Right lobe of liver (tissue), 6 donors: ENCODE measurements around the gene SESTD1. TPM values are rescaled to one million over a fixed set of nuclear protein-coding genes. Genes with fewer than 3 reads are reported as not detected.

ENCODE experiments used
- ATAC-seq, 4 donors: fragments of 200-7000 bp; cut with Tn5 transposase; one replicate each; pipeline ENCODE4 v1.9.1; 2020; ENCODE audit warnings: mild to moderate bottlenecking in 4 of 4, moderate library complexity in 4 of 4
- DNase-seq, 3 donors: peaks; one replicate each; pipeline ENCODE4 v3.0.0-alpha.2; 2020
- H3K27ac ChIP-seq, 3 donors: fragments of 200-600 bp; one replicate each; pipeline ENCODE4 v1.8.0; 2022
- H3K27me3 ChIP-seq, 2 donors: fragments of 200-600 bp; one replicate each; pipeline ENCODE4 v1.8.0; 2022
- H3K36me3 ChIP-seq, 4 donors: fragments of 200-600 bp; sonication (generic) in 1 of 4; one replicate each; pipeline versions ENCODE4 v1.5.1 to v1.8.0; 2017 to 2022; ENCODE audit warnings: control low read depth in 1 of 4
- H3K4me1 ChIP-seq, 4 donors: fragments of 200-600 bp; sonication (generic) in 1 of 4; one replicate each; pipeline versions ENCODE4 v1.5.1 to v1.8.0; 2017 to 2022; ENCODE audit warnings: control low read depth in 1 of 4
- H3K4me3 ChIP-seq, 3 donors: fragments of 200-600 bp; one replicate each; pipeline ENCODE4 v1.8.0; 2022
- H3K9me3 ChIP-seq, 4 donors: fragments of 200-600 bp; sonication (generic) in 1 of 4; one replicate each; pipeline versions ENCODE4 v1.5.1 to v1.8.0; 2017 to 2022; ENCODE audit warnings: control low read depth in 1 of 4
- POLR2A ChIP-seq: fragments of 450-650 bp; IDR thresholded peaks from one replicate; pipeline ENCODE4 v1.6.1; 2017; ENCODE audit warnings: antibody characterized with exemption, mild to moderate bottlenecking
- WGBS: methylation state at CpG from one replicate; pipeline ENCODE4 v1.1.6; 2018; ENCODE audit warnings: low coverage, low lambda C conversion rate; ENCODE audit not compliant: insufficient coverage; ENCODE audit errors: missing lambda C conversion rate; 5-methylcytosine and 5-hydroxymethylcytosine counted together
- intact Hi-C, 2 donors: fragments of 100-400 bp; cut with DNase I; formaldehyde crosslinking; loops; one replicate each; pipeline versions ENCODE4 v1.11.2 to v1.14.1; 2022
- total RNA-seq, 6 experiments: library from RNA; depleted of rRNA in 2 of 6; stranded (reverse); fragments of >200 nt in 2 of 6; fragmentation: NEBNext Ultra II Directional in 3 of 6; extraction: Animal tissue kit (Norgen Biotek cat#: 25700) in 3 of 6; gene quantifications; one replicate each; pipeline versions ENCODE4 v1.1.0 to v1.2.4, GENCODE V29; 2016 to 2023
- TF ChIP-seq, protein P1 (sequence below), 4 donors: fragments of 200-600 bp in 3 of 4; fragments of 450-650 bp in 1 of 4; IDR thresholded peaks; one replicate each; pipeline versions ENCODE4 v1.5.1 to v1.8.0; 2016 to 2022; ENCODE audit warnings: antibody characterized with exemption in 4 of 4, mild to moderate bottlenecking in 2 of 4
- donor health status: DM: no; HTN: yes; CAD: no.
- donor health status: DM: no; HTN: no; CAD: no.
- donor health status: DM: no; HTN: no; CAD: no.
- donor health status: DM: no; HTN: yes; CAD: no.
- donor health status: DM: no; HTN: yes; CAD: no.

Gene SESTD1
- total RNA-seq, 6 experiments from 2014 or later = 5.8 to 27.9 (median 12.8) TPM

GRCh38 chr2:179305125-179305524 lies 40.5 kb upstream of the SESTD1 start:
- TF ChIP-seq, protein P1, sequence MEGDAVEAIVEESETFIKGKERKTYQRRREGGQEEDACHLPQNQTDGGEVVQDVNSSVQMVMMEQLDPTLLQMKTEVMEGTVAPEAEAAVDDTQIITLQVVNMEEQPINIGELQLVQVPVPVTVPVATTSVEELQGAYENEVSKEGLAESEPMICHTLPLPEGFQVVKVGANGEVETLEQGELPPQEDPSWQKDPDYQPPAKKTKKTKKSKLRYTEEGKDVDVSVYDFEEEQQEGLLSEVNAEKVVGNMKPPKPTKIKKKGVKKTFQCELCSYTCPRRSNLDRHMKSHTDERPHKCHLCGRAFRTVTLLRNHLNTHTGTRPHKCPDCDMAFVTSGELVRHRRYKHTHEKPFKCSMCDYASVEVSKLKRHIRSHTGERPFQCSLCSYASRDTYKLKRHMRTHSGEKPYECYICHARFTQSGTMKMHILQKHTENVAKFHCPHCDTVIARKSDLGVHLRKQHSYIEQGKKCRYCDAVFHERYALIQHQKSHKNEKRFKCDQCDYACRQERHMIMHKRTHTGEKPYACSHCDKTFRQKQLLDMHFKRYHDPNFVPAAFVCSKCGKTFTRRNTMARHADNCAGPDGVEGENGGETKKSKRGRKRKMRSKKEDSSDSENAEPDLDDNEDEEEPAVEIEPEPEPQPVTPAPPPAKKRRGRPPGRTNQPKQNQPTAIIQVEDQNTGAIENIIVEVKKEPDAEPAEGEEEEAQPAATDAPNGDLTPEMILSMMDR (IDR thresholded peaks at IDR 0.05) = no peak
- TF ChIP-seq POLR2A = no peak
- Histone ChIP-seq H3K27me3 (no peaks in the 10 kb centered on the region), H3K4me1 (no peaks in the 10 kb centered on the region), H3K27ac (no peak overlapping the region), H3K36me3 (no peaks in the 10 kb centered on the region), H3K4me3 (no peak overlapping the region), H3K9me3 (no peaks in the 10 kb centered on the region)
- intact Hi-C loops = no loop called here
- 71% methylated on average over 3 of the region's 3 CpGs for WGBS
- DNase-seq (no peak), ATAC-seq (no peak)

- H3K4me1 ChIP-seq = no peaks in the 10 kb centered on the region
- no peaks in the 10 kb centered on the region for H3K9me3 ChIP-seq
- TF ChIP-seq POLR2A = no peak
- TF ChIP-seq, protein P1 (IDR thresholded peaks at IDR 0.05) = no peak
- H3K4me3 ChIP-seq = no peak overlapping the region
- no peak for ATAC-seq
- 56% methylated on average over 2 of the region's 2 CpGs for WGBS
- H3K27me3 ChIP-seq = no peaks in the 10 kb centered on the region
- intact Hi-C loops = no loop called here
- DNase-seq = no peak
- no peaks in the 10 kb centered on the region for H3K36me3 ChIP-seq
- no peak overlapping the region for H3K27ac ChIP-seq
These were observed 39.8 kb upstream of the SESTD1 start for GRCh38 chr2:179304424-179304823.

GRCh38 chr2:179302764-179303571 lies 38.3 kb upstream of the SESTD1 start:
- DNase-seq (no peak), ATAC-seq (no peak)
- Histone ChIP-seq H3K4me3 (no peak overlapping the region), H3K9me3 (no peaks in the 10 kb centered on the region), H3K27ac (no peak overlapping the region), H3K27me3 (no peaks in the 10 kb centered on the region), H3K36me3 (no peaks in the 10 kb centered on the region), H3K4me1 (no peaks in the 10 kb centered on the region)
- TF ChIP-seq POLR2A = no peak
- TF ChIP-seq, protein P1 (IDR thresholded peaks at IDR 0.05) = no peak
- 75% methylated on average over 5 of the region's 6 CpGs for whole genome bisulfite sequencing
- intact Hi-C loops = no loop called here

- WGBS = 72% methylated on average over 4 of the region's 4 CpGs
- intact Hi-C loops = no loop called here
- no peak for ATAC-seq
These were observed 37.5 kb upstream of the SESTD1 start for GRCh38 chr2:179302149-179302548.

More at GRCh38 chr2:179302149-179302548, 37.5 kb upstream of the SESTD1 start:
- Histone ChIP-seq H3K27ac (no peak overlapping the region), H3K4me3 (no peak overlapping the region), H3K4me1 (no peaks in the 10 kb centered on the region), H3K9me3 (no peaks in the 10 kb centered on the region), H3K27me3 (no peaks in the 10 kb centered on the region), H3K36me3 (no peaks in the 10 kb centered on the region)
- DNase-seq = no peak
- TF ChIP-seq POLR2A = no peak
- TF ChIP-seq, protein P1 (IDR thresholded peaks at IDR 0.05) = no peak
